Measurements from ENCODE around the gene SULT1A2. TPM values are rescaled to one million over a fixed set of nuclear protein-coding genes. Genes with fewer than 3 reads are reported as not detected.
A peak's percentile ranks its signal among the peaks of the same experiment; 100 is the strongest.

SULT1A2 gene
- total and polyA plus RNA-seq, 2 of the 13 experiments (the other 11 are each of a cell fraction or from before 2014, with no cell fraction given) = 33.0 to 34.2 TPM

DNA sequence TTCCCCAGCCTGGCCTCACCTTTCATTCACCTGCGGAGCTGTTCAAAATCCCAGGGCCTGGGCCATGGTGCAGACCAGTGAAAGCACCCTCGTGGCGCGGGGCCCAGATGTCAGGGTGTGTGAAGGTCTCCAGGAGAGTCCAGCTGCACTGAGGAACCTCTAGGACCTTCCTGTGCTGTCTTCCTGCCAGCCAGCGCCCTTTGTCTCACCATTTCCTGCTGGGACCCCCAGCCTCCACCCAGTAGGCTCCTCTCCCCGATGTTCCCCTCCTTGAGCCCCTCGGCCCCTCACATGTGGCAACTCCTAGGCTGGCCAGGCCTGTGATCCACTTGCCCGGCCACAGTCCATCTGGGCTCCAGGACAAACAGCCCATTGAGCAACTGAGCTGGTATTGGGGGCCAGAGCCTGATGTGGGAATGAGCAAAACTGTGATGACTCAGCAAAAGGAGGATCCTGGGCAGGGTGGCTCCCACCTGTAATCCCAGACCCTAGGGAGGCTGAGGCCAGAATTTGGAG is 677 bp downstream of the SULT1A2 start (continued):
- TF ChIP-seq GLI4 (CRISPR knock-in tag; IDR thresholded peaks at IDR 0.05; ENCODE audit: borderline replicate concordance) = no peak
- TF ChIP-seq ZNF607 (CRISPR knock-in tag; IDR thresholded peaks at IDR 0.05; ENCODE audit: borderline replicate concordance) = no peak
- TF ChIP-seq, protein P1, sequence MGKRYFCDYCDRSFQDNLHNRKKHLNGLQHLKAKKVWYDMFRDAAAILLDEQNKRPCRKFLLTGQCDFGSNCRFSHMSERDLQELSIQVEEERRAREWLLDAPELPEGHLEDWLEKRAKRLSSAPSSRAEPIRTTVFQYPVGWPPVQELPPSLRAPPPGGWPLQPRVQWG (CRISPR knock-in tag; IDR thresholded peaks at IDR 0.05; ENCODE audit: borderline replicate concordance, low read depth) = no peak
- TF ChIP-seq MIER3 (CRISPR knock-in tag; IDR thresholded peaks at IDR 0.05; ENCODE audit: borderline replicate concordance) = no peak
- TF ChIP-seq ZNF460 (CRISPR knock-in tag; IDR thresholded peaks at IDR 0.05; ENCODE audit: borderline replicate concordance) = no peak
- TF ChIP-seq RXRA (CRISPR knock-in tag; IDR thresholded peaks at IDR 0.05) = no peak; the same call in 1 of the 2 replicates
- no peak for TF ChIP-seq NFIC (IDR thresholded peaks at IDR 0.05; ENCODE audit: low read length)
- no peak for TF ChIP-seq ZNF724P (CRISPR knock-in tag; IDR thresholded peaks at IDR 0.05; ENCODE audit: borderline replicate concordance)
- TF ChIP-seq, protein P2, sequence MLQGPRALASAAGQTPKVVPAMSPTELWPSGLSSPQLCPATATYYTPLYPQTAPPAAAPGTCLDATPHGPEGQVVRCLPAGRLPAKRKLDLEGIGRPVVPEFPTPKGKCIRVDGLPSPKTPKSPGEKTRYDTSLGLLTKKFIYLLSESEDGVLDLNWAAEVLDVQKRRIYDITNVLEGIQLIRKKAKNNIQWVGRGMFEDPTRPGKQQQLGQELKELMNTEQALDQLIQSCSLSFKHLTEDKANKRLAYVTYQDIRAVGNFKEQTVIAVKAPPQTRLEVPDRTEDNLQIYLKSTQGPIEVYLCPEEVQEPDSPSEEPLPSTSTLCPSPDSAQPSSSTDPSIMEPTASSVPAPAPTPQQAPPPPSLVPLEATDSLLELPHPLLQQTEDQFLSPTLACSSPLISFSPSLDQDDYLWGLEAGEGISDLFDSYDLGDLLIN (CRISPR knock-in tag; IDR thresholded peaks at IDR 0.05; ENCODE audit: borderline replicate concordance) = no peak
- TF ChIP-seq, protein P3, sequence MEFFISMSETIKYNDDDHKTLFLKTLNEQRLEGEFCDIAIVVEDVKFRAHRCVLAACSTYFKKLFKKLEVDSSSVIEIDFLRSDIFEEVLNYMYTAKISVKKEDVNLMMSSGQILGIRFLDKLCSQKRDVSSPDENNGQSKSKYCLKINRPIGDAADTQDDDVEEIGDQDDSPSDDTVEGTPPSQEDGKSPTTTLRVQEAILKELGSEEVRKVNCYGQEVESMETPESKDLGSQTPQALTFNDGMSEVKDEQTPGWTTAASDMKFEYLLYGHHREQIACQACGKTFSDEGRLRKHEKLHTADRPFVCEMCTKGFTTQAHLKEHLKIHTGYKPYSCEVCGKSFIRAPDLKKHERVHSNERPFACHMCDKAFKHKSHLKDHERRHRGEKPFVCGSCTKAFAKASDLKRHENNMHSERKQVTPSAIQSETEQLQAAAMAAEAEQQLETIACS (CRISPR knock-in tag; IDR thresholded peaks at IDR 0.05) = no peak
- TF ChIP-seq, protein P4, sequence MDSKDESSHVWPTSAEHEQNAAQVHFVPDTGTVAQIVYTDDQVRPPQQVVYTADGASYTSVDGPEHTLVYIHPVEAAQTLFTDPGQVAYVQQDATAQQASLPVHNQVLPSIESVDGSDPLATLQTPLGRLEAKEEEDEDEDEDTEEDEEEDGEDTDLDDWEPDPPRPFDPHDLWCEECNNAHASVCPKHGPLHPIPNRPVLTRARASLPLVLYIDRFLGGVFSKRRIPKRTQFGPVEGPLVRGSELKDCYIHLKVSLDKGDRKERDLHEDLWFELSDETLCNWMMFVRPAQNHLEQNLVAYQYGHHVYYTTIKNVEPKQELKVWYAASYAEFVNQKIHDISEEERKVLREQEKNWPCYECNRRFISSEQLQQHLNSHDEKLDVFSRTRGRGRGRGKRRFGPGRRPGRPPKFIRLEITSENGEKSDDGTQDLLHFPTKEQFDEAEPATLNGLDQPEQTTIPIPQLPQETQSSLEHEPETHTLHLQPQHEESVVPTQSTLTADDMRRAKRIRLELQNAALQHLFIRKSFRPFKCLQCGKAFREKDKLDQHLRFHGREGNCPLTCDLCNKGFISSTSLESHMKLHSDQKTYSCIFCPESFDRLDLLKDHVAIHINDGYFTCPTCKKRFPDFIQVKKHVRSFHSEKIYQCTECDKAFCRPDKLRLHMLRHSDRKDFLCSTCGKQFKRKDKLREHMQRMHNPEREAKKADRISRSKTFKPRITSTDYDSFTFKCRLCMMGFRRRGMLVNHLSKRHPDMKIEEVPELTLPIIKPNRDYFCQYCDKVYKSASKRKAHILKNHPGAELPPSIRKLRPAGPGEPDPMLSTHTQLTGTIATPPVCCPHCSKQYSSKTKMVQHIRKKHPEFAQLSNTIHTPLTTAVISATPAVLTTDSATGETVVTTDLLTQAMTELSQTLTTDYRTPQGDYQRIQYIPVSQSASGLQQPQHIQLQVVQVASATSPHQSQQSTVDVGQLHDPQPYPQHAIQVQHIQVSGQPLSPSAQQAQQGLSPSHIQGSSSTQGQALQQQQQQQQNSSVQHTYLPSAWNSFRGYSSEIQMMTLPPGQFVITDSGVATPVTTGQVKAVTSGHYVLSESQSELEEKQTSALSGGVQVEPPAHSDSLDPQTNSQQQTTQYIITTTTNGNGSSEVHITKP (CRISPR knock-in tag; IDR thresholded peaks at IDR 0.05; ENCODE audit: low read depth) = 0 out of 2 replicates have a peak, but pooled peaks have one; percentile 3
- TF ChIP-seq ZNF615 (CRISPR knock-in tag; IDR thresholded peaks at IDR 0.05; ENCODE audit: borderline replicate concordance) = no peak
- peak; percentile 42; the same call in 1 of the 2 replicates for TF ChIP-seq MEF2D (CRISPR knock-in tag; IDR thresholded peaks at IDR 0.05)
- TF ChIP-seq SIN3A (IDR thresholded peaks at IDR 0.05; ENCODE audit: borderline replicate concordance, low read depth, low read length) = no peak; the same call in 1 of the 2 replicates
- TF ChIP-seq, protein P5, sequence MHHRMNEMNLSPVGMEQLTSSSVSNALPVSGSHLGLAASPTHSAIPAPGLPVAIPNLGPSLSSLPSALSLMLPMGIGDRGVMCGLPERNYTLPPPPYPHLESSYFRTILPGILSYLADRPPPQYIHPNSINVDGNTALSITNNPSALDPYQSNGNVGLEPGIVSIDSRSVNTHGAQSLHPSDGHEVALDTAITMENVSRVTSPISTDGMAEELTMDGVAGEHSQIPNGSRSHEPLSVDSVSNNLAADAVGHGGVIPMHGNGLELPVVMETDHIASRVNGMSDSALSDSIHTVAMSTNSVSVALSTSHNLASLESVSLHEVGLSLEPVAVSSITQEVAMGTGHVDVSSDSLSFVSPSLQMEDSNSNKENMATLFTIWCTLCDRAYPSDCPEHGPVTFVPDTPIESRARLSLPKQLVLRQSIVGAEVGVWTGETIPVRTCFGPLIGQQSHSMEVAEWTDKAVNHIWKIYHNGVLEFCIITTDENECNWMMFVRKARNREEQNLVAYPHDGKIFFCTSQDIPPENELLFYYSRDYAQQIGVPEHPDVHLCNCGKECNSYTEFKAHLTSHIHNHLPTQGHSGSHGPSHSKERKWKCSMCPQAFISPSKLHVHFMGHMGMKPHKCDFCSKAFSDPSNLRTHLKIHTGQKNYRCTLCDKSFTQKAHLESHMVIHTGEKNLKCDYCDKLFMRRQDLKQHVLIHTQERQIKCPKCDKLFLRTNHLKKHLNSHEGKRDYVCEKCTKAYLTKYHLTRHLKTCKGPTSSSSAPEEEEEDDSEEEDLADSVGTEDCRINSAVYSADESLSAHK (CRISPR knock-in tag; IDR thresholded peaks at IDR 0.05; ENCODE audit: borderline replicate concordance) = no peak
